Measurements from ENCODE around the gene SHISA5. TPM values are rescaled to one million over a fixed set of nuclear protein-coding genes. Genes with fewer than 3 reads are reported as not detected.
"Not testable (repeated sequence)": the region's sequence is repeated elsewhere in the genome, so short reads cannot be mapped to it uniquely, and the experiment has no call there.

SHISA5 gene
- total RNA-seq, 4 donors from 2014 or later, result 98.2 to 191 (median 122) TPM

DNA sequence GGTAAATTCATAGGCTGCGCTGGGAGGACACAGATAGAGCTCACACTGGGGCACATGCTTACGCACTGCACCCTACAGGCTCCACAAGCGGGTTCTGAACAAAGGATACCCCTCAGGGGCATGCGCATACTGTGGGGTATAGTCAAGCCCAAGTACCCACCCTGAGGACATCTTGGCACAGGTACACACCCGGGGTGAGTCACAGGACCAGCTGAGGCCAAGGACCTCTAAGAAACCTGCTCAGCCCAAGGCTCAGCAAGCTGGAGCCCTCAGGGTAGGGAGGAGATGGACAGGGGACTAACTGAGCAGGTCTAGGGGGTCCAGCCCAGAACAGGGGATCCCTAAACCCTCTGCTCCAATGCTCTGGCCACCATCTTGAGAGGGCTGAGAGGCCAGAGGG is 3.3 kb downstream of the SHISA5 start:
- H3K4me1 ChIP-seq, result peaks cover 0 to 33% (median 17%) of the 10 kb centered on the region in 3 donors
- TF ChIP-seq POLR2A (IDR thresholded peaks at IDR 0.05) (no peak), POLR2AphosphoS5 (IDR thresholded peaks at IDR 0.05) (no peak), EP300 (IDR thresholded peaks at IDR 0.05) (no peak)
- TF ChIP-seq, protein P1, sequence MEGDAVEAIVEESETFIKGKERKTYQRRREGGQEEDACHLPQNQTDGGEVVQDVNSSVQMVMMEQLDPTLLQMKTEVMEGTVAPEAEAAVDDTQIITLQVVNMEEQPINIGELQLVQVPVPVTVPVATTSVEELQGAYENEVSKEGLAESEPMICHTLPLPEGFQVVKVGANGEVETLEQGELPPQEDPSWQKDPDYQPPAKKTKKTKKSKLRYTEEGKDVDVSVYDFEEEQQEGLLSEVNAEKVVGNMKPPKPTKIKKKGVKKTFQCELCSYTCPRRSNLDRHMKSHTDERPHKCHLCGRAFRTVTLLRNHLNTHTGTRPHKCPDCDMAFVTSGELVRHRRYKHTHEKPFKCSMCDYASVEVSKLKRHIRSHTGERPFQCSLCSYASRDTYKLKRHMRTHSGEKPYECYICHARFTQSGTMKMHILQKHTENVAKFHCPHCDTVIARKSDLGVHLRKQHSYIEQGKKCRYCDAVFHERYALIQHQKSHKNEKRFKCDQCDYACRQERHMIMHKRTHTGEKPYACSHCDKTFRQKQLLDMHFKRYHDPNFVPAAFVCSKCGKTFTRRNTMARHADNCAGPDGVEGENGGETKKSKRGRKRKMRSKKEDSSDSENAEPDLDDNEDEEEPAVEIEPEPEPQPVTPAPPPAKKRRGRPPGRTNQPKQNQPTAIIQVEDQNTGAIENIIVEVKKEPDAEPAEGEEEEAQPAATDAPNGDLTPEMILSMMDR (IDR thresholded peaks at IDR 0.05), result no peak
- no peak overlapping the region for H3K27ac ChIP-seq
- H3K9me3 ChIP-seq, result no peaks in the 10 kb centered on the region
- WGBS, 2 donors (ENCODE audit: low coverage in 1 of 2), result 92 to 100% methylated on average over 2 to 3 of the region's 5 CpGs
- peaks cover 0 to 52% of the 10 kb centered on the region in 2 donors for H3K36me3 ChIP-seq
- no peak for ATAC-seq
- H3K4me3 ChIP-seq, result no peak overlapping the region
- H3K27me3 ChIP-seq, result no peaks in the 10 kb centered on the region

DNA sequence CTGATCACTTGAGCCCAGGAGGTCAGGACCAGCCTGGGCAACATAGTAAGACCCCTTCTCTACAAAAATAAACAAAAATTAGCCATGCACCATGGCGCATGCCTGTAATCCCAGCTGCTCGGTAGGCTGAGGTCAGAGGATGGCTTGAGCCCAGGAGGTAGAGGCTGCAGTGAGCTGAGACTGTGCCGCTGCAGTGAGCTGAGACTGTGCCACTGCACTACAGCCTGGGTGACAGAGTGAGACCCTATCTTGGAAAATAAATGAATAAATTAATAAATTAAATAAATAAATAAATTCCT is 10.8 kb downstream of the SHISA5 start:
- ATAC-seq, result no peak
- H3K4me1 ChIP-seq, result no peaks in the 10 kb centered on the region
- 93% methylated on average over 3 of the region's 3 CpGs; no CpG with 5 or more reads in 1 of the 2 donors for WGBS, 2 donors (ENCODE audit: low coverage in 1 of 2)
- H3K27ac ChIP-seq, result no peak overlapping the region
- TF ChIP-seq POLR2AphosphoS5 (IDR thresholded peaks at IDR 0.05), result no peak
- TF ChIP-seq POLR2A (IDR thresholded peaks at IDR 0.05), result no peak
- no peak for TF ChIP-seq EP300 (IDR thresholded peaks at IDR 0.05)
- TF ChIP-seq, protein P1 (IDR thresholded peaks at IDR 0.05), result no peak
- no peaks in the 10 kb centered on the region for H3K27me3 ChIP-seq
- no peak overlapping the region for H3K4me3 ChIP-seq
- no peaks in the 10 kb centered on the region for H3K9me3 ChIP-seq
- peaks cover 0 to 55% of the 10 kb centered on the region in 2 donors for H3K36me3 ChIP-seq

DNA sequence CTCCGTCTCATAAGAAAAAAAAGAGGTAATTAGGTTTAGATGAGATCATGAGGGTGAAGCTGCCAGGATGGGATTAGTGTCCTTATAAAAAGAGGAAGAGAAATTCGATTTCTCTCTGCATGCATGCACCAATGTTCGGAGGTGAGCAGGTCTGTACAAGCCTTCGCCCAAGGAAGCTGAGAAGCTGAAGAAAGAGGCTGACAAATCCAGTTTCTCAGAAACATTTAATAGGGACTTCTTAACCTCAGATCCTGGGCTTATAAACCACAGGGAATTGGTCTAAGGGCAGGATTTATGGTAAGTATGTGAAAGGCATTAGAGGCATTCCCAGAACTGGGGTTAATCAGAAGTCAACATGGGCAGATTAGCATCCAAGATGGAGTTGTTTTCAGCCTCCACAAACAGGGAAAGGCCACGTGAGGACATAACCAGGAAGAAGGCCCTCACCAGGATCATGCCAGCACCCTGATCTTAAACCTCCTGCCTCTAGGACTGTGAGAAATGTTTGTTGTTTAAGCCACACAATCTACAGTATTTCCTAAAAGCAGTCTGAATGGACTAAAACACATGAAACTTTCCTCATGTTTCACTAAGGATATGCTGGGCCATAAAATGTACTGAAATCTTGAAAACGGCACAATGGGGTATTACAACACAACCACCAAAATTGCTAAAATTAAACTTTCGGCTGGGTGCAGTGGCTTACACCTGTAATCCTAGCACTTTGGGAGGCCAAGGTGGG is 11.3 kb downstream of the SHISA5 start:
- H3K9me3 ChIP-seq, result no peaks in the 10 kb centered on the region
- no peak overlapping the region for H3K4me3 ChIP-seq
- H3K36me3 ChIP-seq, result peaks cover 0 to 49% of the 10 kb centered on the region in 2 donors
- TF ChIP-seq POLR2AphosphoS5 (IDR thresholded peaks at IDR 0.05) (no peak), EP300 (IDR thresholded peaks at IDR 0.05) (no peak), POLR2A (IDR thresholded peaks at IDR 0.05) (no peak)
- TF ChIP-seq, protein P1 (IDR thresholded peaks at IDR 0.05), result no peak
- no peaks in the 10 kb centered on the region for H3K27me3 ChIP-seq
- no peak for ATAC-seq
- no peaks in the 10 kb centered on the region for H3K4me1 ChIP-seq
- WGBS, 2 donors (ENCODE audit: low coverage in 1 of 2), result 72 to 76% methylated on average over 4 to 7 of the region's 7 CpGs
- no peak overlapping the region for H3K27ac ChIP-seq

DNA sequence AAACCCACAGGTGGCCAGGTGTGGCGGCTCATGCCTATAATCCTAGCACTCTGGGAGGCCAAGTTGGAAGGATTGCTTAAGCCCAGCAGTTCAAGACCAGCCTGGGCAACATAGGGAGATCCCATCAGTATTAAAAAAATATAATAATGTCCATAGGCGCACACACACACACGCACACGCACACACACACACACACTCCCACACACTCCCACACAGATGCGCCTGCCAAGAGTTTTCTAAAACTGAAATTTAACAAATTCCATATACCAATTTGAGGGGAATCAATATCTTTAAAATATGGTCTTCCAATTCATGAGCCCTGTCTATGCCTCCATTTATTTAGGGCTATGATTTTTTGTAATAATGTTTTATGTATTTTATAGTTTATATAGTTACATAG is 17.0 kb downstream of the SHISA5 start:
- ATAC-seq, result no peak
- no peaks in the 10 kb centered on the region for H3K36me3 ChIP-seq
- H3K9me3 ChIP-seq, result no peaks in the 10 kb centered on the region
- H3K27me3 ChIP-seq, result no peaks in the 10 kb centered on the region
- no peak overlapping the region for H3K4me3 ChIP-seq
- WGBS, 2 donors (ENCODE audit: low coverage in 1 of 2), result 84 to 93% methylated on average over 5 of the region's 5 CpGs
- H3K27ac ChIP-seq, result no peak overlapping the region
- no peak for TF ChIP-seq POLR2A (IDR thresholded peaks at IDR 0.05)
- TF ChIP-seq, protein P1 (IDR thresholded peaks at IDR 0.05), result no peak
- TF ChIP-seq POLR2AphosphoS5 (IDR thresholded peaks at IDR 0.05), result no peak
- TF ChIP-seq EP300 (IDR thresholded peaks at IDR 0.05), result no peak
- no peaks in the 10 kb centered on the region for H3K4me1 ChIP-seq

DNA sequence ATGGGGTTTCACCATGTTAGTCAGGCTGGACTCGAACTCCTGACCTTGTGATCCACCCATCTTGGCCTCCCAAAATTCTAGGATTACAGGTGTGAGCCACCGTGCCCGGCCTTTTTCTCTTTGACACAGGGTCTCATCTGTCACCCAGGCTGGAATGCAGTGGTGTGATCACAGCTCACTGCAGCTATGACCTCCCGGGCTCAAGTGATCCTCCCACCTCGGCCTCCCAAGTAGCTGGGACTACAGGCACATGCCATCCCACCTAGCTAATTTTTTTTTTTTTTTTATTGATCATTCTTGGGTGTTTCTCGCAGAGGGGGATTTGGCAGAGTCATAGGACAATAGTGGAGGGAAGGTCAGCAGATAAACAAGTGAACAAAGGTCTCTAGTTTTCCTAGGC is 21.2 kb downstream of the SHISA5 start:
- WGBS, 2 donors (ENCODE audit: low coverage in 1 of 2), result 86 to 100% methylated on average over 1 to 2 of the region's 6 CpGs
- H3K27me3 ChIP-seq, result not testable (repeated sequence)

DNA sequence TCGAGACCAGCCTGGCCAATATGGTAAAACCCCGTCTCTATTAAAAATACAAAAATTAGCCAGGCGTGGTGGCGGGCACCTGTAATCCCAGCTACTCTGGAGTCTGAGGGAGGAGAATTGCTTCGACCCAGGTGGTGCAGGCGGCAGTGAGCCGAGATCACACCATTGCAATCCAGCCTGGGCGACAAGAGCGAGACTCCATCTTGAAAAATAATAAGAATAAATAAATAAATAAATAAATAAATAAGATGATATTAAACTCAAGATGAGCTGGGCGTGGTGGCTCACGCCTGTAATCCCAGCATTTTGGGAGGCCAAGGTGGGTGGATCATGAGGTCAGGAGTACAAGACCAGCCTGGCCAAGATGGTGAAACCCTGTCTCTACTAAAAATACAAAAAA is 23.1 kb downstream of the SHISA5 start:
- ATAC-seq, result not testable (repeated sequence)
- 95 to 97% methylated on average over 5 to 9 of the region's 11 CpGs for WGBS, 2 donors (ENCODE audit: low coverage in 1 of 2)

More for the DNA sequence above, 21.2 kb downstream of the SHISA5 start:
- not testable (repeated sequence) for H3K4me3 ChIP-seq, H3K27ac ChIP-seq, ATAC-seq, H3K9me3 ChIP-seq, H3K4me1 ChIP-seq
- H3K36me3 ChIP-seq, result peaks cover 0 to 19% of the 10 kb centered on the region in 2 donors

More for the DNA sequence above, 23.1 kb downstream of the SHISA5 start:
- H3K27me3 ChIP-seq, H3K4me1 ChIP-seq, H3K4me3 ChIP-seq, H3K27ac ChIP-seq, H3K9me3 ChIP-seq: not testable (repeated sequence)
- peaks cover 0 to 35% of the 10 kb centered on the region in 2 donors for H3K36me3 ChIP-seq
